HG02870 (cell line): ENCODE measurements around the gene LINC00632.

Experiments
- ATAC-seq: cut with Tn5 transposase; IDR thresholded peaks from one replicate; pipeline ENCODE4 v1.9.1; 2021; ENCODE audit warnings: mild to moderate bottlenecking, moderate library complexity; ENCODE audit not compliant: unreplicated experiment

Gene LINC00632

GRCh38 chrX:140764401-140764919, 54.9 kb downstream of the LINC00632 start:
- ATAC-seq, result no peak

DNA sequence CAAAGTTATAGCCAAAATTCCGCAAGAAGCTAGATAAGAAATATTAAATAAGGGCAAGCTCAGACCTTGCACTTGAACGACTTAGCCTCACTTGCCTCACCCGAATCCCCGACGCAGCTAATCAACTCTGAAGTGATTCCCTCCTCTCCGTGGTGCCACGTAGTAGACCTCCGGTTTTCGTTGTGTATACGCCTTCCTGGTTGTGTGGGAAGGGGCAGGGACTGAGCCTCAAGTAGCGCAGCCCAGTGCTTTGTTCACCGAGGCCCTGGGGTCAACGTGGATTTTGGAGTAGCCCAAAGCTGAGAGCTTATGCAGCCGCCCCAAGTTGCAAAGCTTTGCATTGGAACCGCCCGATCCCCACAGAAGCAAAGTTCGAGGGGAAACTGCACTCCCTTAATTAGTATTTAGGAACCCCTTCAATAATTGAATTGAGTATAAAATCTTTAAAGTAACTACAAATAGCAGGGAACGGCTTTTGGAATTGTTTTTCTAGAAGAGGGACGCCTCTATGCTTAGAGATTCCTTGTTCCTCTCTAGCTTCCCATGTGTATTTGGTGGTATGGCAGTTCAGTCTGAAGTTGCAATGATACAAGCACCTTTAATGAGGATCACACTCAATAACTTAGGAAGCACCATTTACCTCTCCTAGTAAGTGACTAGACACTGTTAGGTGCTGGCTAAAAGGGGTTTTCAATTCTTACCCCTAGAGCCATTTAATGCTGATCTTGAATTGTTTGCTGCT, 55.7 kb downstream of the LINC00632 start:
- ATAC-seq, result no peak

DNA sequence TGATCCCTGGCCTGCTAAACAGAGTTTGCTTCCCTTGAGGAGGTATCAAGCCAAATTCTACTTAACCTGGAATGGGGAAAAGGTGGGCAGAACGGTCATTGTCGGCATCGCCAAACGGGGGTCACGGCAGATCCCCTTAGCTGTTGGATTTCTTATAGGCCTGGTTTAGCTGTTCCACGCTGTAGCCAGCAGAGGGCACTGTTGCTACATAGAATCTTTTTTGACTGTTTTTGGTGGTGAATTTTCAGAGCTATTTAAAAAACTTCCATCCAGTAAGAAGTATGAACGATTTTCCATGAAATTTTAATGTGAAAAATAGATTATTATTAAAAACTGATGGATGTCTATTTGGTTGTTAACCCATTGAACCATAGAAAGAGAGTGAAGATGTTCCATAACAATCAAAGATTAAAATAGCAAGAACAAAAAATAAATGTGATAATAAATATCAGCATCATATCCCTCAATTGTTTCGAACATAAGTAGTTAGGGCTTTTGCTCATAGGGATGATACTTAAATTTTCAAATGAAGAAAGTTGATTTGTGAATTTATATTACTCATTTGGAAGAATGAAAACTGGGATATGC, 56.6 kb downstream of the LINC00632 start:
- no peak for ATAC-seq

GRCh38 chrX:140767646-140768045, 58.1 kb downstream of the LINC00632 start:
- ATAC-seq, result no peak

- ATAC-seq, result no peak
Measured at GRCh38 chrX:140775211-140775610, 65.7 kb downstream of the LINC00632 start.

- ATAC-seq, result no peak
Measured at GRCh38 chrX:140776320-140776719, 66.8 kb downstream of the LINC00632 start.

- ATAC-seq, result no peak
Measured at GRCh38 chrX:140794642-140795041, 85.1 kb downstream of the LINC00632 start.

- no peak for ATAC-seq
Measured at GRCh38 chrX:140799216-140799615, 89.7 kb downstream of the LINC00632 start.

GRCh38 chrX:140804292-140804691, 94.7 kb downstream of the LINC00632 start:
- no peak for ATAC-seq

GRCh38 chrX:140815868-140816267, 106.3 kb downstream of the LINC00632 start:
- ATAC-seq, result no peak

DNA sequence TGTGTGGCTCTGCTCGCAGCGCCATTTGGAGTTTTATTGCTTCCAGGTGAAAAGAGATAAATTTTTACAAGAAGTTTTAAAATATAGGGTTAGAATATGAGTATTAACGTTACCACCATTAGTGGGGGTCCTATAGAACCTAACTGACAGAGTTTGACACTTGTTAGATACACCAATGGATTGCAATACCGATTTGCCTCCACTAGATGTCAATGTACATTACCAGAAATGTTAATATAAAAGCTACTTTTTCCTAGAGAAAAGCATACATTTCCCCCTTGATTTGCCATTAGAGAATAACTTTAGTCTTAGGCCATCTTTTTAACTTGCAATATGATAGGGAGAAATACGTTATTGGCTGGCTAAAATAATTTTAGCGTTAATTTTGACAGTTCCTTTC, 108.4 kb downstream of the LINC00632 start:
- ATAC-seq, result no peak

GRCh38 chrX:140821280-140821679, 111.7 kb downstream of the LINC00632 start:
- no peak for ATAC-seq

DNA sequence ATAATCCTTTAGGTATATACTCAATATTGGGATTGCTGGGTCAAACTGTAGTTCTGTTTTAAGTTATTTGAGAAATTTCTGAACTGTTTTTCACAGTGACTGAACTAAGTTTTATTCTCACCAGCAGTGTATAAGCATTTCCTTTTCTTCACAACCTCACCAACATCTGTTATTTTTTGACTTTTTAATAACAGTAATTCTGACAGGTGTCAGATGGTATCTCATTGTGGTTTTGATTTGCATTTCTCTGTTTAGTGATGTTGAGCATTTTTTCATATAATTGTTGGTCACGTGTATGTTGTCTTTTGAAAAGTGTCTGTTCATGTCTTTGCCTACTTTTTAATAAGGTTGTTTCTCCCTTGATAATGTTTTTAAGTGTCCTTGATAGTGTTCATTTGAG, 112.6 kb downstream of the LINC00632 start:
- ATAC-seq, result no peak

DNA sequence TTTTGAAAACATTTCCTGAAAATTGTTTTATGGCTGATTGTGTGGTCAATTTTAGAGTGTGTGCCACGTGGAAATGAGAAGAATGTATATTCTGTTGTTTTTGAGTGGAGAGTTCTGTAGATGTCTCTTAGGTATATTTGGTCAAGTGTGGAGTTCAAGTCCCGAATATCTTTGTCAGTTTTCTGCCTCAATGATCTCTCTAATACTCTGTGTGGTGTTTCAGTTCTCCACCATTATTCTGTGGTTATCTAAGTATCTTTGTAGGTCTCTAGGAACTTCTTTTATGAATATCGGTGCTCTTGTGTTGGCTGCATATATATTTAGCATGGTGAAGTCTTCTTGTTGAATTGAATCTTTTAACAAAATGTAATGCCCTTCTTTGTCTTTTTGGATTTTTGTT, 113.3 kb downstream of the LINC00632 start:
- ATAC-seq, result no peak

GRCh38 chrX:140836874-140837273, 127.3 kb downstream of the LINC00632 start:
- no peak for ATAC-seq
